Measurements from ENCODE around the gene HIF3A. TPM values are rescaled to one million over a fixed set of nuclear protein-coding genes. Genes with fewer than 3 reads are reported as not detected.

HIF3A gene
- total and polyA plus RNA-seq, 2 of the 4 experiments (the other 2 are of a cell fraction) = 0.02 TPM; not detected in 1

DNA sequence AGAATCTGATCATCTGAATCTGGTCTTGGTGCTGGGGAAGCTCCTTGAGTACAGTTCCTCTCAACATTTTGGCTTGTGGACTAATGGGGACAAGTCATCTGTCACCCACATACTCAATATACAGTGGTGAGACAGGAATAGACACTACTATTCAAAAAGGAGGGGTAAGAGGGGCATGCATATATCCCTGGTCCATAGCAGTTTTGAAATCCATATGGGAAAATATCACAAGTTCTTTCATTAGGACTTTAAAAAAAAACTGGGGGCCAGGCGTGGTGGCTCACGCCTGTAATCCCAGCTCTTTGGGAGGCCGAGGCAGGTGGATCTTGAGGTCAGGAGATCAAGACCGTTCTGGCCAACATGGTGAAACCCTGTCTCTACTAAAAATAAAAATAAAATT is 29.8 kb downstream of the HIF3A start:
- Histone ChIP-seq H3K14ac (replicated peaks; ENCODE audit: low read depth, low read length) (no peak overlapping the region), H2AFZ (replicated peaks; ENCODE audit: low read length, poor library complexity) (no peak overlapping the region), H2AK5ac (ENCODE audit: low read depth, low read length) (no peak overlapping the region), H2BK20ac (ENCODE audit: low read depth, low read length) (no peak overlapping the region), H4K5ac (ENCODE audit: low read depth, low read length) (no peak overlapping the region), H3K9me3 (ENCODE audit: control insufficient read depth, insufficient read depth, low read length) (peaks cover 16% of the 10 kb centered on the region), H3K27ac (ENCODE audit: insufficient read depth, low read length) (no peak overlapping the region), H3K27me3 (ENCODE audit: control insufficient read depth, insufficient read depth, low read length) (no peaks in the 10 kb centered on the region; the same call in 1 of the 2 replicates), H3K36me3 (ENCODE audit: control insufficient read depth, insufficient read depth, low read length) (no peaks in the 10 kb centered on the region), H4K91ac (ENCODE audit: insufficient read depth, low read depth, low read length) (no peak overlapping the region), H3K4me3 (ENCODE audit: insufficient read depth, low read depth, low read length) (no peak overlapping the region), H3K23ac (ENCODE audit: low read depth, low read length) (no peak overlapping the region), H2BK15ac (ENCODE audit: low read depth, low read length) (no peak overlapping the region), H3K9ac (ENCODE audit: low read depth, low read length) (no peak overlapping the region), H3K4me2 (ENCODE audit: low read depth, low read length) (no peak overlapping the region), H3K79me1 (ENCODE audit: low read depth in 1 of 2, low read length in 2 of 2) (no peaks in the 10 kb centered on the region), H3K56ac (ENCODE audit: extremely low read depth, insufficient read depth, low read length) (no peak overlapping the region), H4K20me1 (ENCODE audit: insufficient read depth, low read length) (no peaks in the 10 kb centered on the region), H2AK9ac (replicated peaks; ENCODE audit: low read depth, low read length, poor library complexity) (no peak overlapping the region), H2BK120ac (ENCODE audit: low read depth, low read length) (no peak overlapping the region), H2BK5ac (ENCODE audit: low read depth, low read length, poor library complexity, severe bottlenecking) (no peak overlapping the region), H3K9me1 (ENCODE audit: insufficient read depth, low read length) (no peaks in the 10 kb centered on the region), H3K18ac (ENCODE audit: low read depth, low read length) (no peak overlapping the region), H3K4me1 (ENCODE audit: control insufficient read depth, insufficient read depth, low read length) (no peaks in the 10 kb centered on the region), H3K4ac (ENCODE audit: low read depth, low read length) (no peak overlapping the region), H4K8ac (ENCODE audit: low read depth in 2 of 2, low read length in 2 of 2) (no peak overlapping the region)
- ATAC-seq (ENCODE audit: low read depth) = no peak
- ChIA-PET POLR2A (ENCODE audit: unreplicated experiment) (no interaction called here), CTCF (no interaction called here)
- WGBS, 2 experiments (ENCODE audit: extremely low coverage in 2 of 2, insufficient read length in 1 of 2) = no CpG with 5 or more reads among the region's 4 CpGs
- intact Hi-C loops (cut with micrococcal nuclease) (no loop called here), dilution Hi-C loops (cut with HindIII; ENCODE audit: low sequenced_read_pairs, unreplicated experiment) (no loop called here), in situ Hi-C loops (cut with MboI; ENCODE audit: low sequenced_read_pairs) (no loop called here)
- BruUV-seq (replicated peaks) = no TSS peak
- TF ChIP-seq RAD21 (IDR thresholded peaks at IDR 0.05; ENCODE audit: low read length) = no peak
- DNase-seq = no peak
